GM12891 (cell line): ENCODE measurements around the gene CYP27B1.
"Not testable (repeated sequence)": the region's sequence is repeated elsewhere in the genome, so short reads cannot be mapped to it uniquely, and the experiment has no call there.

Source experiments
- DNase-seq: peaks from one replicate; pipeline ENCODE4 v3.0.0; 2011; ENCODE audit warnings: low spot score; ENCODE audit not compliant: insufficient read length
- FAIRE-seq: peaks from 2 replicates; lab custom pipeline; 2011; peaks lifted over from hg19 to GRCh38; lab: Jason Lieb, UNC
- PAX5 ChIP-seq: IDR thresholded peaks from 2 replicates; pipeline ENCODE4 v1.6.1; 2011; ENCODE audit warnings: low read length, moderate library complexity, mild to moderate bottlenecking; ENCODE audit not compliant: insufficient read depth, severe bottlenecking
- POLR2A ChIP-seq: IDR thresholded peaks from 2 replicates; pipeline ENCODE4 v1.6.1; 2011; ENCODE audit warnings: low read depth, low read length, control low read depth
- POLR2AphosphoS5 ChIP-seq: IDR thresholded peaks from 2 replicates; pipeline ENCODE4 v1.6.1; 2011; ENCODE audit warnings: low read depth, low read length, control low read depth
- POU2F2 ChIP-seq: IDR thresholded peaks from 2 replicates; pipeline ENCODE4 v1.6.1; 2011; ENCODE audit warnings: low read depth, mild to moderate bottlenecking, control low read depth, low read length, moderate library complexity
- SPI1 ChIP-seq: IDR thresholded peaks from 2 replicates; pipeline ENCODE4 v1.6.1; 2011; ENCODE audit warnings: low read depth, low read length, control low read depth
- TAF1 ChIP-seq: IDR thresholded peaks from 2 replicates; pipeline ENCODE4 v1.6.1; 2011; ENCODE audit warnings: low read depth, low read length, control low read depth

Gene CYP27B1

GRCh38 chr12:57777367-57777766 lies 10.5 kb upstream of the CYP27B1 start:
- no peak for TF ChIP-seq POLR2AphosphoS5
- DNase-seq (no peak), FAIRE-seq (no peak)

GRCh38 chr12:57776247-57776587 lies 9.3 kb upstream of the CYP27B1 start:
- TF ChIP-seq TAF1 (no peak), PAX5 (no peak), POU2F2 (no peak), POLR2AphosphoS5 (no peak), SPI1 (no peak), POLR2A (no peak)
- FAIRE-seq (no peak), DNase-seq (no peak)

GRCh38 chr12:57775563-57776246 lies 8.8 kb upstream of the CYP27B1 start:
- TF ChIP-seq POLR2A, result no peak
- no peak for TF ChIP-seq TAF1
- TF ChIP-seq POU2F2, result no peak
- TF ChIP-seq SPI1, result no peak
- TF ChIP-seq PAX5, result no peak
- no peak for TF ChIP-seq POLR2AphosphoS5
- FAIRE-seq (no peak), DNase-seq (no peak)

GRCh38 chr12:57775044-57775443 lies 8.2 kb upstream of the CYP27B1 start:
- FAIRE-seq (no peak), DNase-seq (no peak)
- TF ChIP-seq TAF1, result no peak
- no peak for TF ChIP-seq POU2F2
- no peak for TF ChIP-seq POLR2AphosphoS5
- TF ChIP-seq POLR2A, result no peak
- no peak for TF ChIP-seq SPI1
- TF ChIP-seq PAX5, result no peak

- not testable (repeated sequence) for DNase-seq, FAIRE-seq
Observed at GRCh38 chr12:57774634-57775033, 7.8 kb upstream of the CYP27B1 start.

- DNase-seq, result no peak
- TF ChIP-seq POLR2AphosphoS5 (no peak), POLR2A (no peak), PAX5 (no peak), SPI1 (no peak), POU2F2 (no peak), TAF1 (no peak)
- FAIRE-seq, result no peak
Observed at GRCh38 chr12:57772429-57773322, 5.8 kb upstream of the CYP27B1 start, which contains the start of gene EEF1AKMT3. Gene EEF1AKMT3 (plus strand): TSS chr12:57772614. CDS start chr12:57772725, 111 bp downstream.

GRCh38 chr12:57771873-57772428 lies 5.1 kb upstream of the CYP27B1 start, which contains the start of gene METTL1:
Gene METTL1 (minus strand): TSS chr12:57772105. CDS start chr12:57772083, 22 bp downstream.
- FAIRE-seq (peak; percentile 94), DNase-seq (peak; percentile 92)
- TF ChIP-seq SPI1 (no peak), POLR2AphosphoS5 (peak; percentile 91), POU2F2 (peak; percentile 65; the same call in 1 of the 2 replicates), PAX5 (peak; percentile 60), TAF1 (peak; percentile 91), POLR2A (peak; percentile 88)

GRCh38 chr12:57771236-57771872 lies 4.5 kb upstream of the CYP27B1 start:
- peak; percentile 82 for DNase-seq
- no peak for FAIRE-seq
- TF ChIP-seq POU2F2, result no peak
- no peak for TF ChIP-seq POLR2AphosphoS5
- TF ChIP-seq TAF1, result no peak
- no peak for TF ChIP-seq SPI1
- no peak for TF ChIP-seq POLR2A
- TF ChIP-seq PAX5, result no peak

GRCh38 chr12:57770734-57771133 lies 3.9 kb upstream of the CYP27B1 start:
- TF ChIP-seq POU2F2 (no peak), POLR2AphosphoS5 (no peak), TAF1 (no peak), SPI1 (no peak), POLR2A (no peak), PAX5 (no peak)
- DNase-seq (no peak), FAIRE-seq (no peak)
